NT2/D1 (cell line): ENCODE data around the gene AGXT2.

Experiments used
- YY1 ChIP-seq: IDR thresholded peaks from 2 replicates; pipeline ENCODE4 v1.6.1; 2011; ENCODE audit not compliant: insufficient read length, insufficient read depth
- ZNF274 ChIP-seq: IDR thresholded peaks from 2 replicates; pipeline ENCODE4 v1.6.1; 2011; ENCODE audit warnings: mild to moderate bottlenecking, low read depth, low read length

GRCh38 chr5:35058374-35058788 lies 10.6 kb upstream of the AGXT2 start:
- TF ChIP-seq ZNF274 (no peak), YY1 (no peak)
